VCaP (cell line): ENCODE data around the gene SRY.
"Not testable (repeated sequence)": the region's sequence is repeated elsewhere in the genome, so short reads cannot be mapped to it uniquely, and the experiment has no call there.

Source experiments
- H3K27ac ChIP-seq: fragments of 450-650 bp; 2 replicates; pipeline ENCODE4 v1.5.1; 2017
- TF ChIP-seq, protein P1 (sequence below): fragments of 450-650 bp; conservative IDR thresholded peaks from 2 replicates; pipeline ENCODE4 v1.5.1; 2017; ENCODE audit warnings: mild to moderate bottlenecking, moderate library complexity

The SRY gene

DNA sequence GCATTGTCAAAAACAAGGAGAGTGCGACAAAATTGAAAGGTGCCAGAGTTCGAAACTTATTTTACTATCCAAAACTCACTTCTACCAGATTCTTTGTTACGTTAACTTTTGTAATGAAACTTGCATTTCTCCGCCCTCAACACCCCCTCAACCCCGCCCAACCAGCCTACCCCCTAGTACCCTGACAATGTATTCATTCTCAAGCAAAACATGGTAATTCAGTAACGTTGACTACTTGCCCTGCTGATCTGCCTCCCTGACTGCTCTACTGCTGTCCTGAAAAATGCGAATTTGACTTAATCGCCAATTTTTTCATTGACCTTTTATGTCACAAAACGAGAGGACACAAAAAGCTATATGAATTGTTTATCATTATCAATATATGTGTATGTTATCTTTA, at the start of gene SRY:
Gene SRY, minus strand, starts transcription at position 83 of the 400 bp plus-strand sequence. Its CDS starts 79 bp downstream, at position 4.
- H3K27ac ChIP-seq, result no peak within 1 kb of the TSS
- TF ChIP-seq, protein P1, sequence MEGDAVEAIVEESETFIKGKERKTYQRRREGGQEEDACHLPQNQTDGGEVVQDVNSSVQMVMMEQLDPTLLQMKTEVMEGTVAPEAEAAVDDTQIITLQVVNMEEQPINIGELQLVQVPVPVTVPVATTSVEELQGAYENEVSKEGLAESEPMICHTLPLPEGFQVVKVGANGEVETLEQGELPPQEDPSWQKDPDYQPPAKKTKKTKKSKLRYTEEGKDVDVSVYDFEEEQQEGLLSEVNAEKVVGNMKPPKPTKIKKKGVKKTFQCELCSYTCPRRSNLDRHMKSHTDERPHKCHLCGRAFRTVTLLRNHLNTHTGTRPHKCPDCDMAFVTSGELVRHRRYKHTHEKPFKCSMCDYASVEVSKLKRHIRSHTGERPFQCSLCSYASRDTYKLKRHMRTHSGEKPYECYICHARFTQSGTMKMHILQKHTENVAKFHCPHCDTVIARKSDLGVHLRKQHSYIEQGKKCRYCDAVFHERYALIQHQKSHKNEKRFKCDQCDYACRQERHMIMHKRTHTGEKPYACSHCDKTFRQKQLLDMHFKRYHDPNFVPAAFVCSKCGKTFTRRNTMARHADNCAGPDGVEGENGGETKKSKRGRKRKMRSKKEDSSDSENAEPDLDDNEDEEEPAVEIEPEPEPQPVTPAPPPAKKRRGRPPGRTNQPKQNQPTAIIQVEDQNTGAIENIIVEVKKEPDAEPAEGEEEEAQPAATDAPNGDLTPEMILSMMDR, result no peak

DNA sequence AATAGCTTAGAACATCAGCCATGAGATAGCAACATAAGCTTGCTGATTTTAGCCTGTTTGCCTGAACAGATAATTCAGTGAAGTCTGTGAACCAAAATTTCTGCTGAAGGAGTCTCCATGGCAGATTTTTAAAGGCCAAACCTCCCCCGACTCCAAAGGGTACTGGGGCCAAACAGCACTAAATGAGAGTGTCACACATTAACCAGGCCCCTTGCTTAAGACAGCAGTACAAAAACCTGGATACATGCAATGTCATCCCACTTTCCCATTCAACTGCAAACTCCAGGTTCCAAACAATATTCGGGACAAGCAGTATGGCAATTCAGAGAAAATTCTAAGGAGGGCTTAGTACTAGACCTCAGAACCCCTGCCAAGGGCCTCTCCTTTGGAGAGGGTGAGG, 49.6 kb upstream of the SRY start:
- TF ChIP-seq, protein P1, result no peak
- H3K27ac ChIP-seq, result no peak overlapping the region

DNA sequence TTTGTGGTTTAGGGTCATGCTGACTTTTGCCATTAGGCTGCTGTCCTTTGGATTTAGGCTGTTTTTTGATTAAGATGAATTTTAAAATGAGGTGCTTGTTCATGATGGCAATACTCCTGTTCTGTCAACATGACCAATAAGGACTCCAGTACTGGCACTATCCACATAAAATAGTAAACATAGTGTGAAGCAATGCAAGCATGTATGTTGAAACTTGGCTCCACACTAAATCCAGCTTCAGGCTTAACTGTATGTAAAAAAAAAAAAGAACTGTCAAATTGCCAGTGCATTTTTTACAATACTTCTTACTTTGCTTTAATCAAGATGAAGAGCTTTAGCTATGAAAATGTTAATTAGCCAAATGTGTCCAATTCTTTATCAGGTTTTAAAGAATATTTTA, 47.7 kb upstream of the SRY start:
- H3K27ac ChIP-seq, result no peak overlapping the region

DNA sequence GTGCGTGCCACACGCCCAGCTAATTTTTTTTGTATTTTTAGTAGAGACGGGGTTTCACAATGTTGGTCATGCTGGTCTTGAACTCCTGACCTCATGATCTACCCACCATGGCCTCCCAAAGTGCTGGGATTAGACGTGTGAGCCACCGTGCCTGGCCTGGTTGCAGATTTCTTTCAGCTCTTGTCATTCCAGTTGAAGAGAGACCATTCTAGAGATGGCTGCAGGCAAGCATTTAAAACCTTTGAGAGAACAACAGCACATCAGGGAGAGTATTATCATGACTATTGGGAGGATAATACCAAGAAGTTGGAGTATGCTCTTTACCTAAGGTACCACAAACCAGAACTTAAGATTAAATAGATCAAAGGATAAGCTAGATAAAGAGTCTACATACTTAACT, 41.0 kb upstream of the SRY start:
- H3K27ac ChIP-seq, result no peak overlapping the region
- TF ChIP-seq, protein P1, result no peak

More for the DNA sequence above, 47.7 kb upstream of the SRY start:
- TF ChIP-seq, protein P1, result no peak

DNA sequence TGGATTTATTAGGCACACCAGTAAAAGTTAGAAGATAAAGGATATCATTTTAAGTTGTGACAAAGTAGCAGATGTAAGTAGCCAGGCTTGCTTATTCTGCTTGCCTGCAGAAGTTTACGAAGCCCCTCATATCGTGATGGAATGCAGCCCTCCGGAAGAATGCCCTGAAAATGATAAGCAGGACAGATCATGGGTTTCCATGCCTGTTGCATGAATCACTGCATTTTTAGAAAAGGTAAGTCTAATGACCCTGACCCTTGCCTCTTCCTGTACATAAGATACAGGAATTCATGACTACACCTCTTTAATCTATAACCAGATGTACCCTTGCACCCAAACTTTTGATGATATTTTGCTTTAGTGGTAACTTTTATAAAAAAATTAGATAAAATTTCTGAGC, 37.0 kb upstream of the SRY start:
- TF ChIP-seq, protein P1, result no peak
- H3K27ac ChIP-seq, result no peak overlapping the region

DNA sequence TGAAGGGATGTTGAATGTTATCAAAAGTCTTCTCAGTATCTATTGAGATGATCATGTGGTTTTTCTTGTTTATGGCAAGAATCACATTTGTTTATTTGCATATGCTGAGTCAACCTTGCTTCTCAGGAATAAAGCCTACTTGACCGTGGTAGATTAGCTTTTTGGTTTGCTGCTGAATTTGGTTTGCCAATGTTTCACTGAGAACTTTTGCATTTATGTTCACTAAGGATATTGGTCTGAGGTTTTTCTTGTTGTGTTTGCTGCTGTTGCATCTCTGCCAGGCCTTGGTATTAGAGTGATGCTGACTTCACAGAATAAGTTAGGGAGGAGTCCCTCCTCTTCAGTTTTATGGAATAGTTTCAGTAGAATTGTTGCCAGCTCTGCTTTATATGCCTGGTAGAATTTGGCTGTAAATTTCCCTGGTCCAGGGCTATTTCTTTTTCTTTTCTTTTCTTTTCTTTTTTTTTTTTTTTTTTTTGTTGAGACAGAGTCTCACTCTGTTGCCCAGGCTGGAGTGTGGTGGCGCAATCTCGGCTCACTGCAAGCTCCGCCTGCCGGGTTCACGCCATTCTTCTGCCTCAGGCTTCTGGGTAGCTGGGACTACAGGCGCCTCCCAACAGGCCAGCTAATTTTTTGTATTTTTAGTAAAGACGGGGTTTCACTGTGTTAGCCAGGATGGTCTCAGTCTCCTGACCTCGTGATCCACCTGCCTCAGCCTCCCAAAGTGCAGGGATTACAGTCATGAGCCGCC, 29.8 kb upstream of the SRY start:
- H3K27ac ChIP-seq, result not testable (repeated sequence)

DNA sequence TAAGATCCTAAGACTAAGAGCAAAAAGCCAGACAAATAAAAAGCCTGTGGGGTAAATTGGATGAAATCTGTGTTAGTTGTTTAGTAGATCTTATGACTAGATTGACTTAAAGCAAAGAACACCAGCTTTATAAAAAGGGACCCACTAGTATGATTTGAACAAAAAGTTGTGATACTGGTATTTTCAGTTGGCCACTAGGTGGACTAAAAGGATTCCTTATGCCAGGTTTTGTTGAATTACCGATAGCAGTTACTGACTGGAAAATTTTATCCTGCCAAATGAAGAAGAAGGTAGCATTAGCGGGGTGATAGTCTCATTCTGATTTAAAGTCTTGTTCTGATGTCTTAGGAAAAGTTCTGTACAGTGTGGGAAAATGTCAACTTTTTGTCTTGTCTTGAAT, 12.8 kb upstream of the SRY start:
- TF ChIP-seq, protein P1, result peak; percentile 65
- H3K27ac ChIP-seq, result no peak overlapping the region

DNA sequence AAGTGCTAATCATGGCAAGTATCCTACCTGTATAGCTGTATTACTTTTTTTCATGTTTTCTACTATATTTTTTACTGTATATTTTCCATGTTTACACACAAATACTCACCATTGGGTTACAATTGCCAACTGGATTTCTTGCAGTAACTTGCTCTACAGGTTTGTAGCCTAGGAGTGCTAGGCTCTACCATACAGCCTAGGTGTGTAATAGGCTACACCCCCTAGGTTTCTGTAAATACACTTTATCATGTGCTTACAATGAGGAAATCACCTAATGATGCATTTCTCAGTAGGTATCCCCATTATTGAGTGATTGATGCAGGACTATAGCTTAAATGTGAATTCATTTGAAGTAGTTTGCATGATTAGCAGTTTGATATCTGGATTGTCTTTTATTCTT, 10.5 kb upstream of the SRY start:
- H3K27ac ChIP-seq, result no peak overlapping the region
- TF ChIP-seq, protein P1, result no peak
